Measurements from ENCODE around the gene TNFAIP6. TPM values are rescaled to one million over a fixed set of nuclear protein-coding genes. Genes with fewer than 3 reads are reported as not detected.
"Not testable (repeated sequence)": the region's sequence is repeated elsewhere in the genome, so short reads cannot be mapped to it uniquely, and the experiment has no call there.

TNFAIP6 gene
- total RNA-seq, 2 experiments from 2014 or later: not detected

- H3K4me3 Mint-ChIP-seq: peak within 1 kb of the TSS; percentile 94
- peak; percentile 86 for DNase-seq
- peaks cover 22% of the 10 kb centered on the region for H3K36me3 Mint-ChIP-seq
- peaks cover 29% of the 10 kb centered on the region for H3K4me1 Mint-ChIP-seq
- H3K27ac Mint-ChIP-seq: peak within 1 kb of the TSS; percentile 92
- peak; percentile 94 for ATAC-seq
- CTCF ChIA-PET: interaction anchor here (0.5 to 1.6 kb wide), 6 partner anchors 9 to 120 kb away, joined by 3 to 7 read pairs (median 4); no protein-coding TSS in a partner anchor
- H3K9me3 Mint-ChIP-seq (ENCODE audit: low read depth): no peaks in the 10 kb centered on the region
- H3K27me3 Mint-ChIP-seq: no peaks in the 10 kb centered on the region
Measured at GRCh38 chr2:151409601-151410484, 52.5 kb downstream of the TNFAIP6 start, which contains the start of gene RIF1. Gene RIF1, plus strand, starts transcription at chr2:151409902. Its CDS starts 522 bp downstream, at chr2:151410424.

DNA sequence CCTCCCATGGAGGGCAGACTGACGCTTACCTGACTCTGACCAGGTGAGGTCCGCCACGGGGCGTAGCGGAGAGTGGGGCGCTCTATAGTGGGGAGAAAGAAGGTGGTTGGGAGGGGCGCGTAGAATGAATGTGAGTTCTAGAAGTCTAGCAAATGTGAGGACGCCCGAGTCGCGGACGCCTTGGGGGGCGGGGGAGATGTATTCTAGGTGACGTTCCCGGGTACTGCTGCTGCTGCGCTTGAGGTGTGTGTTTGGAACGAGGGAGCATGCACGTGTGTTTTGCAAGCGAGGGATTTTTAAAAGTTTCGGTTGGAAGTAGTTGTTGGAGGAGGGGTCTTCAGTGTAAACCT is 53.1 kb downstream of the TNFAIP6 start:
- peak; percentile 65 for DNase-seq
- Mint-ChIP-seq H3K9me3 (ENCODE audit: low read depth) (no peaks in the 10 kb centered on the region), H3K27me3 (no peaks in the 10 kb centered on the region), H3K4me1 (peaks cover 29% of the 10 kb centered on the region), H3K36me3 (peaks cover 25% of the 10 kb centered on the region), H3K4me3 (peak overlapping the region; percentile 94), H3K27ac (peak overlapping the region; percentile 92)
- CTCF ChIA-PET: interaction anchor here (0.6 to 1.6 kb wide), 5 partner anchors 10 to 120 kb away, joined by 3 to 7 read pairs (median 4); no protein-coding TSS in a partner anchor
- peak; percentile 38 for ATAC-seq

DNA sequence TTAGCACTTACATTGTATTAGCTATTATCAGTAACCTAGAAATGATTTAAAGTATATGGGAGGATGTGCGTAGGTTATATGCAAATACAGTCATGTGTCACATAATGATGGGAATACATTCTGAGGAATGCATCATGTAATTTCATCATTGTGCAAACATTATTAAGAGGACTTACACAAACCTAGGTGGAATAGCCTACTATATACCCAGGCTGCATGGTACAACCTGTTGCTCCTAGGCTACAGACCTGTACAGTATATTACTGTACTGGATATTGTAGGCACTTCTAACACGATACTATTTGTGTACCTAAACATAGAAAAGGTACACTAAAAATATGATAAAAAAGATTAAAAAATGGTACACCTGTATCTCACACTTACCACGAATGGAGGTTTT is 60.3 kb downstream of the TNFAIP6 start:
- CTCF ChIA-PET: no interaction called here
- ATAC-seq (no peak), DNase-seq (no peak)
- Mint-ChIP-seq H3K36me3 (peaks cover 47% of the 10 kb centered on the region), H3K27ac (no peak overlapping the region), H3K27me3 (no peaks in the 10 kb centered on the region), H3K4me3 (no peak overlapping the region), H3K9me3 (ENCODE audit: low read depth) (no peaks in the 10 kb centered on the region), H3K4me1 (peaks cover 27% of the 10 kb centered on the region)

DNA sequence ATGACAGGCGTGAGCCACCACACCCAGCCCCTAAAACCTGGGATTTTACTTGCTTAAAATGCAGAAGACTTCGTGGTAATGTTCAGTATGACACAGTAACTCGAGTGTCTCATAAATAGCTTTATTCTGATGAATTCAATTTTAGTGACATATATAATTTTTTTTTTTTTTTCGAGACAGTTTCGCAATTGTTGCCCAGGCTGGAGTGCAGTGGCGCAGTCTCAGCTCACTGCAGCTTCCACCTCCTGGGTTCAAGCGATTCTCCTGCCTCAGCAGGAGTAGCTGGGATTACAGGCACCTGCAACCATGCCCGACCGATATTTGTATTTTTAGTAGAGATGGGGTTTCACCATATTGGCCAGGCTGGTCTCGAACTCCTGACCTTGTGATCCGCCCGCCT is 64.3 kb downstream of the TNFAIP6 start:
- CTCF ChIA-PET; DNase-seq; H3K27me3 Mint-ChIP-seq; ATAC-seq; H3K9me3 Mint-ChIP-seq (ENCODE audit: low read depth); H3K4me3 Mint-ChIP-seq; H3K27ac Mint-ChIP-seq: not testable (repeated sequence)
- Mint-ChIP-seq H3K4me1 (peaks cover 36% of the 10 kb centered on the region), H3K36me3 (peaks cover 58% of the 10 kb centered on the region)

- H3K27me3 Mint-ChIP-seq: no peaks in the 10 kb centered on the region
- peak overlapping the region; percentile 66 for H3K27ac Mint-ChIP-seq
- H3K4me3 Mint-ChIP-seq: no peak overlapping the region
- peaks cover 36% of the 10 kb centered on the region for H3K4me1 Mint-ChIP-seq
- no peaks in the 10 kb centered on the region for H3K9me3 Mint-ChIP-seq (ENCODE audit: low read depth)
- ATAC-seq (peak; percentile 74), DNase-seq (no peak)
- H3K36me3 Mint-ChIP-seq: peaks cover 52% of the 10 kb centered on the region
- CTCF ChIA-PET: interaction anchor here (1.4 to 1.6 kb wide), 2 partner anchors 14 to 133 kb away, joined by 4 to 5 read pairs; partner anchors contain the start of gene NMI
Measured at GRCh38 chr2:151422917-151423439, 65.6 kb downstream of the TNFAIP6 start.

DNA sequence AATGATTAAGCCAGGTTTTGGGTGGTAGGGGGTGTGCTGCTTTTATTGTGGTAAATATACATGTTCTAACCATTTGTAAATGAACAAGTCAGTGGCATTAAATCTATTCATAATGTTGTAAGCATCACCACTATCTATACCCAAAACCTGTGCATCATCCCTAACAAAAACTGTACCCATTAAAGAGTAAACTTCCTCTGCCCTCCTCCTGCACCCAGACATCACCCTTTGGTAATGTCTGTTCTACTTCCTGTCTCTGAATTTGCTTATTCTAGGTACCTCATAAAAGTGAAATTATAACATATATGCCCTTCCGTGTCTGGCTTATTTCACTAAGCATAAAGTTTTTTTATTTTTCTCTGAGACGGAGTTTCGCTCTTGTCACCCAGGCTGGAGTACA is 66.4 kb downstream of the TNFAIP6 start:
- ATAC-seq: peak; percentile 59

More for the DNA sequence above, 66.4 kb downstream of the TNFAIP6 start:
- DNase-seq: no peak
- Mint-ChIP-seq H3K27ac (peak overlapping the region; percentile 66), H3K36me3 (peaks cover 57% of the 10 kb centered on the region), H3K9me3 (ENCODE audit: low read depth) (no peaks in the 10 kb centered on the region), H3K4me3 (no peak overlapping the region), H3K4me1 (peaks cover 36% of the 10 kb centered on the region), H3K27me3 (no peaks in the 10 kb centered on the region)
- CTCF ChIA-PET: interaction anchor here (1.4 to 1.6 kb wide), 2 partner anchors 13 to 134 kb away, joined by 4 to 5 read pairs; partner anchors contain the start of gene NMI

Small RNA genes within 50 kb of the gene (microRNA-seq; reads per million reads assigned to microRNA genes)
- not detected for gene MIR4773-1
- gene MIR4773-2: not detected

Other genes with a start within 250 kb of the TNFAIP6 start
- gene RBM43, start 95.7 kb upstream of the TNFAIP6 start, total RNA-seq: 1 to 10 TPM; 5.1 to 8.3 TPM
- gene NMI, start 67.9 kb upstream of the TNFAIP6 start, total RNA-seq: 10 to 100 TPM; 63.9 to 73.0 TPM
- 10 to 100 TPM; 61.5 to 73.5 TPM for gene RIF1, start 52.3 kb downstream of the TNFAIP6 start, total RNA-seq

Data from activated CD8-positive, alpha-beta memory T cell treated with anti-CD3 and anti-CD28 coated beads, Interleukin-2, amount 10 ng/mL, durations not matched to agents 7 days and 5 days (primary cell).